H9 (cell line): ENCODE results near the gene TRAPPC8. TPM values are rescaled to one million over a fixed set of nuclear protein-coding genes. Genes with fewer than 3 reads are reported as not detected.
A peak's percentile ranks its signal among the peaks of the same experiment; 100 is the strongest.
"Not testable (repeated sequence)": the region's sequence is repeated elsewhere in the genome, so short reads cannot be mapped to it uniquely, and the experiment has no call there.

ENCODE experiments used
- DNase-seq: peaks from one replicate; pipeline ENCODE4 v3.0.0-alpha.2; 2017
- H2AFZ ChIP-seq: one replicate; pipeline ENCODE4 v1.6.1; 2013; ENCODE audit warnings: mild to moderate bottlenecking, low read length, control low read depth, moderate library complexity
- H2AK5ac ChIP-seq: 2 replicates; pipeline ENCODE4 v1.6.1; 2013; ENCODE audit warnings: low read length, control low read depth, mixed read lengths; ENCODE audit not compliant: insufficient read length
- H2BK120ac ChIP-seq: one replicate; pipeline ENCODE4 v1.6.1; 2013; ENCODE audit warnings: low read depth, mild to moderate bottlenecking, low read length, control low read depth, inconsistent platforms; ENCODE audit not compliant: poor library complexity, severe bottlenecking
- H2BK12ac ChIP-seq: 2 replicates; pipeline ENCODE4 v1.6.1; 2013; ENCODE audit warnings: low read length, control low read depth, mixed read lengths, low read depth; ENCODE audit not compliant: insufficient read length
- H2BK15ac ChIP-seq: 2 replicates; pipeline ENCODE4 v1.6.1; 2013; ENCODE audit warnings: low read depth, low read length, control low read depth
- H2BK20ac ChIP-seq: one replicate; pipeline ENCODE4 v1.6.1; 2013; ENCODE audit warnings: low read depth, mild to moderate bottlenecking, low read length, control low read depth, inconsistent platforms; ENCODE audit not compliant: poor library complexity, severe bottlenecking
- H2BK5ac ChIP-seq: 2 replicates; pipeline ENCODE4 v1.6.1; 2013; ENCODE audit warnings: low read length, control low read depth, mixed read lengths; ENCODE audit not compliant: insufficient read length
- H3K14ac ChIP-seq: 2 replicates; pipeline ENCODE4 v1.6.1; 2013; ENCODE audit warnings: low read length, control low read depth; ENCODE audit not compliant: insufficient read depth
- H3K18ac ChIP-seq: 2 replicates; pipeline ENCODE4 v1.6.1; 2013; ENCODE audit warnings: low read depth, mild to moderate bottlenecking, mixed read lengths, low read length, control low read depth; ENCODE audit not compliant: insufficient read length
- H3K23ac ChIP-seq: 2 replicates; pipeline ENCODE4 v1.6.1; 2013; ENCODE audit warnings: low read length, control low read depth, mixed read lengths, low read depth; ENCODE audit not compliant: insufficient read length
- H3K23me2 ChIP-seq: 2 replicates; pipeline ENCODE4 v1.6.1; 2013; ENCODE audit warnings: low read depth, mild to moderate bottlenecking, mixed read lengths, low read length, control low read depth; ENCODE audit not compliant: insufficient read length, poor library complexity, severe bottlenecking
- H3K27ac ChIP-seq: 2 replicates; pipeline ENCODE4 v1.5.1; 2013; ENCODE audit warnings: low read length, control low read depth, mixed read lengths, low read depth; ENCODE audit not compliant: insufficient read length
- H3K27me3 ChIP-seq: 2 replicates; pipeline ENCODE4 v1.6.1; 2013; ENCODE audit warnings: low read length, control low read depth, inconsistent platforms; ENCODE audit not compliant: insufficient read depth
- H3K4ac ChIP-seq: 2 replicates; pipeline ENCODE4 v1.6.1; 2013; ENCODE audit warnings: low read depth, mild to moderate bottlenecking, control low read depth, inconsistent platforms, low read length, moderate library complexity
- H3K4me1 ChIP-seq: 2 replicates; pipeline ENCODE4 v1.6.1; 2013; ENCODE audit warnings: low read length, control low read depth, inconsistent platforms; ENCODE audit not compliant: insufficient read depth
- H3K4me2 ChIP-seq: 2 replicates; pipeline ENCODE4 v1.6.1; 2013; ENCODE audit warnings: low read length, control low read depth, mixed read lengths; ENCODE audit not compliant: insufficient read length, insufficient read depth
- H3K56ac ChIP-seq: 2 replicates; pipeline ENCODE4 v1.6.1; 2013; ENCODE audit warnings: low read depth, mild to moderate bottlenecking, mixed read lengths, low read length, control low read depth; ENCODE audit not compliant: insufficient read length
- H3K79me1 ChIP-seq: 2 replicates; pipeline ENCODE4 v1.6.1; 2013; ENCODE audit warnings: low read depth, mild to moderate bottlenecking, moderate library complexity, low read length, control low read depth, inconsistent platforms; ENCODE audit not compliant: insufficient read depth, poor library complexity, severe bottlenecking
- H3K79me2 ChIP-seq: 2 replicates; pipeline ENCODE4 v1.6.1; 2013; ENCODE audit warnings: low read length, control low read depth, inconsistent platforms; ENCODE audit not compliant: insufficient read depth
- H3K9ac ChIP-seq: 2 replicates; pipeline ENCODE4 v1.6.1; 2013; ENCODE audit warnings: low read length, control low read depth, mixed read lengths; ENCODE audit not compliant: insufficient read length; ENCODE audit errors: extremely low read depth
- H3K9me3 ChIP-seq: one replicate; pipeline ENCODE4 v1.6.1; 2013; ENCODE audit warnings: low read depth, low read length, inconsistent platforms; ENCODE audit not compliant: control insufficient read depth
- H3T11ph ChIP-seq: one replicate; pipeline ENCODE4 v1.6.1; 2013; ENCODE audit warnings: mild to moderate bottlenecking, low read length, control low read depth, inconsistent platforms
- H4K20me1 ChIP-seq: one replicate; pipeline ENCODE4 v1.6.1; 2013; ENCODE audit not compliant: control insufficient read depth, insufficient read length, insufficient read depth
- H4K5ac ChIP-seq: 2 replicates; pipeline ENCODE4 v1.6.1; 2013; ENCODE audit warnings: low read depth, mild to moderate bottlenecking, mixed read lengths, low read length, control low read depth; ENCODE audit not compliant: insufficient read length
- H4K8ac ChIP-seq: replicated peaks from 2 replicates; pipeline ENCODE4 v1.6.1; 2013; ENCODE audit warnings: low read length, control low read depth, mixed read lengths, low read depth; ENCODE audit not compliant: insufficient read length
- H4K91ac ChIP-seq: 2 replicates; pipeline ENCODE4 v1.6.1; 2013; ENCODE audit warnings: low read depth, mild to moderate bottlenecking, moderate library complexity, mixed read lengths, low read length, control low read depth; ENCODE audit not compliant: insufficient read length
- H3K27ac Mint-ChIP-seq, 3 experiments: 2 replicates in 2 of 3; 3 replicates in 1 of 3; pipeline ENCODE4 v1.8.0; 2020 to 2021; ENCODE audit warnings: mixed read lengths in 3 of 3, mild to moderate bottlenecking in 1 of 3, moderate library complexity in 1 of 3
- H3K27me3 Mint-ChIP-seq: 2 replicates; pipeline ENCODE4 v1.8.0; 2021; ENCODE audit warnings: low read depth, mild to moderate bottlenecking, moderate library complexity, mixed read lengths
- H3K36me3 Mint-ChIP-seq, 3 experiments: 2 replicates in 2 of 3; 3 replicates in 1 of 3; pipeline ENCODE4 v1.8.0; 2020 to 2021; ENCODE audit warnings: low read depth in 3 of 3, mixed read lengths in 3 of 3; ENCODE audit not compliant: insufficient read depth in 1 of 3
- H3K4me1 Mint-ChIP-seq, 2 experiments: 2 replicates each; pipeline ENCODE4 v1.8.0; 2020; ENCODE audit warnings: mixed read lengths in 2 of 2
- H3K4me3 Mint-ChIP-seq, 2 experiments: 2 replicates in 1 of 2; 3 replicates in 1 of 2; pipeline ENCODE4 v1.8.0; 2020 to 2021; ENCODE audit warnings: mild to moderate bottlenecking in 2 of 2, mixed read lengths in 2 of 2, moderate library complexity in 1 of 2
- H3K9me3 Mint-ChIP-seq, 2 experiments: 2 replicates in 1 of 2; 3 replicates in 1 of 2; pipeline ENCODE4 v1.8.0; 2020; ENCODE audit warnings: mild to moderate bottlenecking in 2 of 2, mixed read lengths in 2 of 2, moderate library complexity in 1 of 2
- WGBS: extraction: QIAGEN DNeasy Blood & Tissue Kit; methylation state at CpG from one replicate; pipeline ENCODE4 v1.1.7; 2013; ENCODE audit warnings: missing lambda C conversion rate, low lambda C conversion rate, mixed read lengths; ENCODE audit not compliant: insufficient read length; ENCODE audit errors: extremely low coverage; 5-methylcytosine and 5-hydroxymethylcytosine counted together
- total RNA-seq: library from RNA; stranded (reverse); gene quantifications from 2 replicates; pipeline ENCODE4 v1.2.1, GENCODE V29; 2021
- TF ChIP-seq, protein P1 (sequence below): fragments of 200-600 bp; sonication (generic); conservative IDR thresholded peaks from 3 replicates; pipeline ENCODE4 v1.8.0; 2021; ENCODE audit warnings: antibody characterized with exemption, mild to moderate bottlenecking

The TRAPPC8 gene
- total RNA-seq, 1 experiment from 2014 or later: 40.4 TPM

- no peaks in the 10 kb centered on the region for H3K27me3 ChIP-seq
- H2AK5ac ChIP-seq: no peak overlapping the region
- H3T11ph ChIP-seq: no peak overlapping the region
- no peak overlapping the region for H2BK20ac ChIP-seq
- peaks cover 13% of the 10 kb centered on the region for H3K23me2 ChIP-seq
- no peak overlapping the region for H4K5ac ChIP-seq
- H3K9me3 ChIP-seq: no peaks in the 10 kb centered on the region
- no peak overlapping the region for H2BK5ac ChIP-seq
- no peak overlapping the region for H3K18ac ChIP-seq
- H3K14ac ChIP-seq: no peak overlapping the region
- H3K79me2 ChIP-seq: peaks cover 22% of the 10 kb centered on the region; the same call in 1 of the 2 replicates
- DNase-seq: no peak
- peak overlapping the region; percentile 11 for H3K9ac ChIP-seq
- no peaks in the 10 kb centered on the region for H4K20me1 ChIP-seq
- no peaks in the 10 kb centered on the region for H3K27me3 Mint-ChIP-seq
- H3K79me1 ChIP-seq: peaks cover under 1% of the 10 kb centered on the region
- peaks cover 2 to 3% of the 10 kb centered on the region in 2 experiments; a peak in 3 of 5 replicates for H3K9me3 Mint-ChIP-seq
- peaks cover 26 to 30% of the 10 kb centered on the region in 2 experiments for H3K4me1 Mint-ChIP-seq
- H3K4me1 ChIP-seq: no peaks in the 10 kb centered on the region; the same call in 1 of the 2 replicates
- H2BK15ac ChIP-seq: no peak overlapping the region
- no peak overlapping the region for H3K23ac ChIP-seq
- H3K4ac ChIP-seq: no peak overlapping the region
- H3K4me2 ChIP-seq: peak overlapping the region; percentile 92
- no peak overlapping the region for H3K27ac Mint-ChIP-seq
- H3K36me3 Mint-ChIP-seq: peaks cover 2 to 11% (median 4%) of the 10 kb centered on the region in 3 experiments; a peak in 4 of 7 replicates
- H2AFZ ChIP-seq: no peak overlapping the region
- no CpG with 5 or more reads among the region's 24 CpGs for WGBS
- H3K27ac ChIP-seq: no peak overlapping the region
- no peak overlapping the region for H2BK120ac ChIP-seq
- H3K4me3 Mint-ChIP-seq: peak overlapping the region; percentile 99 to 100
- no peak overlapping the region for H2BK12ac ChIP-seq
- H4K8ac ChIP-seq: no peak overlapping the region
- H3K56ac ChIP-seq: no peak overlapping the region
- H4K91ac ChIP-seq: no peak overlapping the region
- TF ChIP-seq, protein P1, sequence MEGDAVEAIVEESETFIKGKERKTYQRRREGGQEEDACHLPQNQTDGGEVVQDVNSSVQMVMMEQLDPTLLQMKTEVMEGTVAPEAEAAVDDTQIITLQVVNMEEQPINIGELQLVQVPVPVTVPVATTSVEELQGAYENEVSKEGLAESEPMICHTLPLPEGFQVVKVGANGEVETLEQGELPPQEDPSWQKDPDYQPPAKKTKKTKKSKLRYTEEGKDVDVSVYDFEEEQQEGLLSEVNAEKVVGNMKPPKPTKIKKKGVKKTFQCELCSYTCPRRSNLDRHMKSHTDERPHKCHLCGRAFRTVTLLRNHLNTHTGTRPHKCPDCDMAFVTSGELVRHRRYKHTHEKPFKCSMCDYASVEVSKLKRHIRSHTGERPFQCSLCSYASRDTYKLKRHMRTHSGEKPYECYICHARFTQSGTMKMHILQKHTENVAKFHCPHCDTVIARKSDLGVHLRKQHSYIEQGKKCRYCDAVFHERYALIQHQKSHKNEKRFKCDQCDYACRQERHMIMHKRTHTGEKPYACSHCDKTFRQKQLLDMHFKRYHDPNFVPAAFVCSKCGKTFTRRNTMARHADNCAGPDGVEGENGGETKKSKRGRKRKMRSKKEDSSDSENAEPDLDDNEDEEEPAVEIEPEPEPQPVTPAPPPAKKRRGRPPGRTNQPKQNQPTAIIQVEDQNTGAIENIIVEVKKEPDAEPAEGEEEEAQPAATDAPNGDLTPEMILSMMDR: no peak
Measured at GRCh38 chr18:31941010-31941809, 1.7 kb downstream of the TRAPPC8 start.

GRCh38 chr18:31934773-31935172 is 8.2 kb downstream of the TRAPPC8 start:
- peaks cover 11 to 20% (median 15%) of the 10 kb centered on the region in 3 experiments; a peak in 6 of 7 replicates for H3K36me3 Mint-ChIP-seq
- H3K23me2 ChIP-seq, H3K9me3 Mint-ChIP-seq, H2BK120ac ChIP-seq, H2BK15ac ChIP-seq, H3K27ac Mint-ChIP-seq, H3K27me3 ChIP-seq, H3K23ac ChIP-seq, H3T11ph ChIP-seq, H3K27me3 Mint-ChIP-seq, H3K9me3 ChIP-seq, H4K5ac ChIP-seq, H4K91ac ChIP-seq, DNase-seq, H3K4me1 ChIP-seq, H3K18ac ChIP-seq, H3K79me2 ChIP-seq, H2AK5ac ChIP-seq, H3K4me3 Mint-ChIP-seq, H3K56ac ChIP-seq, H2BK5ac ChIP-seq, H2BK12ac ChIP-seq, H3K4ac ChIP-seq, H3K27ac ChIP-seq, H3K14ac ChIP-seq, H3K4me2 ChIP-seq, H2BK20ac ChIP-seq, H4K20me1 ChIP-seq, H2AFZ ChIP-seq, H3K9ac ChIP-seq, H4K8ac ChIP-seq, H3K4me1 Mint-ChIP-seq: not testable (repeated sequence)
- no CpG with 5 or more reads among the region's 8 CpGs for WGBS
- peaks cover 13% of the 10 kb centered on the region for H3K79me1 ChIP-seq
